ENCODE measurements around the gene BRPF3.

GRCh38 chr6:36217946-36218345 lies 21.4 kb downstream of the BRPF3 start:
- TF ChIP-seq CTCF (IDR thresholded peaks at IDR 0.05): no peak
- no peak for TF ChIP-seq ZFX (IDR thresholded peaks at IDR 0.05; ENCODE audit: borderline replicate concordance)
